ENCODE measurements around the gene COMT.

DNA sequence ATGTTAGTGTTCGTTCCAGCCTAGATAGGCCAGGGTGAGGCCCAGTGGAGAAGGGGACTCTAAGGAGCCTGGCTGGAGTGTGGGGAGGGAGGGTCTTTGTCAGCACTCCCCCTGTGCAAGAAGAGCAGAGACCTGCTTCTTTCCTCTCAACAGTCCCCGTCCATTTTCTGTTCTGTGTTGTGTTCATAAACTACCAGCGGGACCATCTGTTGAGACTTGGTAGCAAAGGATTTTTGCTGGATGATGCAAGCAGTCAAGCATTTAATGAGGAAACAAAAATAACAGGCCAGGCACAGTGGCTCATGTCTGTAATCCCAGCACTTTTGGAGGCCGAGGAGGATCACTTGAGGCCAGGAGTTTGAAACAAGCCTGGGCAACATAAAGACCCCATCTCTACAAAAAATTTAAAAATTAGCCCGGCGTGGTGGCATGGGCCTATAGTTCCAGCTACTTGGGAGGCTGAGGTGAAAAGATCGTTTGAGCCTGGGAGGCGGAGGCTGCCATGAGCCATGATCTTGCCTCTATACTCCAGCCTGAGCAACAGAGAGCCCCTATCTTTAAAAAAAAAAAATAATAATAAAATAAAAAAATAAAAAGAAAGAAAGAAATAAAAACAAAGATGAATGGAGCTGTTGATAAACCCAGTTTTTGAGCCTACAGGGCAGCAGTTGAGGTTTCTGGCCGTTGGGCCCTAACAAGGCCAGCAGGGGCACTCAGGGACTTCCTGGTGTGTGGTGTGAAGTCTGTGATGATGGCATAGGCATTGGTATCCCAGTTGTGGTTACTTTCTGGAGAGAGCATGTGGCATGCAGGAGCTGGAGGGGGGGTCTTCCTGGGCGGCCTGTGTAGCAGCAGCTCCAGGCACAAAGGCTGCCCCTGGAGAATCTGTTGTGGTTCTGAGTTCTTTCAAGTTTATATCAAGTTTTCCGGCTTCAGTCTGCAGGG, 1.8 kb downstream of the COMT start:
- peak; percentile 35 for TF ChIP-seq CTCF (conservative IDR thresholded peaks at IDR 0.05; ENCODE audit: low read length)
- no peak for TF ChIP-seq EZH2phosphoT487 (IDR thresholded peaks at IDR 0.05; ENCODE audit: borderline replicate concordance)

All from Loucy (cell line).